Naive thymus-derived CD4-positive, alpha-beta T cell (primary cell): ENCODE results near the gene ORC4. TPM values are rescaled to one million over a fixed set of nuclear protein-coding genes. Genes with fewer than 3 reads are reported as not detected.

Source experiments
- ATAC-seq: fragments of 150-1000 bp; cut with Tn5 transposase; 2 replicates; pipeline ENCODE4 v1.10.0; 2021; ENCODE audit warnings: mild to moderate bottlenecking, moderate library complexity
- CTCF ChIA-PET: fragments of 350-600 bp; sonication (Branson Sonifier 250); formaldehyde crosslinking; loops from one replicate; lab custom pipeline; 2021; ENCODE audit warnings: antibody characterized with exemption; lab: Charles Lee
- POLR2A ChIA-PET: fragments of 350-600 bp; sonication (Branson Sonifier 250); formaldehyde crosslinking; loops from one replicate; lab custom pipeline; 2021; ENCODE audit warnings: antibody characterized with exemption, inconsistent platforms; lab: Charles Lee
- DNase-seq, 9 donors: peaks; one replicate each; pipeline versions ENCODE4 v3.0.0 to v3.0.0-alpha.2; 2020 to 2022; ENCODE audit warnings: mixed read lengths in 1 of 9
- H3K27ac ChIP-seq: one replicate; pipeline ENCODE4 v1.7.0; 2013; ENCODE audit warnings: mild to moderate bottlenecking, low read depth, low read length, moderate library complexity
- H3K27me3 ChIP-seq, 2 donors: one replicate each; pipeline ENCODE4 v1.7.0; 2013; ENCODE audit warnings: low read length in 2 of 2, mild to moderate bottlenecking in 2 of 2, moderate library complexity in 2 of 2; ENCODE audit not compliant: control insufficient read depth in 2 of 2, insufficient read depth in 2 of 2
- H3K36me3 ChIP-seq, 3 experiments: 1 replicate in 2 of 3; 2 replicates in 1 of 3; pipeline ENCODE4 v1.7.0; 2013; ENCODE audit warnings: low read length in 3 of 3, mild to moderate bottlenecking in 3 of 3, moderate library complexity in 1 of 3; ENCODE audit not compliant: insufficient read depth in 3 of 3, control insufficient read depth in 2 of 3
- H3K4me1 ChIP-seq, 2 donors: one replicate each; pipeline ENCODE4 v1.7.0; 2013; ENCODE audit warnings: low read length in 2 of 2, mild to moderate bottlenecking in 2 of 2, moderate library complexity in 1 of 2; ENCODE audit not compliant: control insufficient read depth in 2 of 2, insufficient read depth in 2 of 2
- H3K4me3 ChIP-seq: 2 replicates; pipeline ENCODE4 v1.7.0; 2013; ENCODE audit warnings: mild to moderate bottlenecking, low read length
- H3K9me3 ChIP-seq, 3 experiments: 1 replicate in 2 of 3; 2 replicates in 1 of 3; pipeline ENCODE4 v1.7.0; 2013; ENCODE audit warnings: low read length in 3 of 3; ENCODE audit not compliant: control insufficient read depth in 2 of 3
- H3K27ac Mint-ChIP-seq, 9 donors: one replicate each; pipeline ENCODE4 v1.8.0; 2020 to 2022; ENCODE audit warnings: mixed read lengths in 9 of 9, mild to moderate bottlenecking in 8 of 9, moderate library complexity in 5 of 9, inconsistent platforms in 2 of 9
- H3K27me3 Mint-ChIP-seq, 5 donors: one replicate each; pipeline ENCODE4 v1.8.0; 2021 to 2022; ENCODE audit warnings: mixed read lengths in 5 of 5, mild to moderate bottlenecking in 1 of 5
- H3K36me3 Mint-ChIP-seq, 5 donors: one replicate each; pipeline ENCODE4 v1.8.0; 2020 to 2022; ENCODE audit warnings: mixed read lengths in 5 of 5, mild to moderate bottlenecking in 3 of 5, inconsistent platforms in 1 of 5
- H3K4me1 Mint-ChIP-seq, 7 donors: one replicate each; pipeline ENCODE4 v1.8.0; 2020 to 2022; ENCODE audit warnings: mixed read lengths in 7 of 7, mild to moderate bottlenecking in 3 of 7, inconsistent platforms in 1 of 7
- H3K4me3 Mint-ChIP-seq, 10 donors: one replicate each; pipeline ENCODE4 v1.8.0; 2020 to 2022; ENCODE audit warnings: mild to moderate bottlenecking in 10 of 10, mixed read lengths in 10 of 10, moderate library complexity in 6 of 10, inconsistent platforms in 2 of 10
- H3K9me3 Mint-ChIP-seq, 11 donors: one replicate each; pipeline ENCODE4 v1.8.0; 2020 to 2022; ENCODE audit warnings: mixed read lengths in 11 of 11, mild to moderate bottlenecking in 4 of 11, inconsistent platforms in 1 of 11, moderate library complexity in 1 of 11
- intact Hi-C, 2 donors: fragments of 100-400 bp; cut with micrococcal nuclease; formaldehyde crosslinking; loops; one replicate each; pipeline ENCODE4 v1.15.1; 2023
- polyA plus RNA-seq, 2 donors: library from polyadenylated mRNA; unstranded; fragments of 300-500 nt; fragmentation: Illumina TruSeq; gene quantifications; one replicate each; pipeline ENCODE4 v1.2.3, GENCODE V29; 2021
- total RNA-seq, 6 experiments: library from RNA in 5 of 6; stranded (reverse) in 5 of 6; gene quantifications; 1 replicate in 5 of 6; 2 replicates in 1 of 6; pipeline ENCODE4 v1.2.3 and lab custom pipeline; 2021 to 2026

ORC4 gene
- total and polyA plus RNA-seq, 7 experiments from 2014 or later, result 34.1 to 63.7 (median 46.5) TPM

- Histone ChIP-seq H3K27me3 (no peaks in the 10 kb centered on the region), H3K27ac (no peak overlapping the region), H3K36me3 (no peaks in the 10 kb centered on the region), H3K9me3 (no peaks in the 10 kb centered on the region), H3K4me3 (no peak overlapping the region), H3K4me1 (no peaks in the 10 kb centered on the region)
- Mint-ChIP-seq H3K36me3 (peaks cover 0 to 20% (median 10%) of the 10 kb centered on the region in 5 donors), H3K9me3 (peaks cover 0 to 6% (median 0%) of the 10 kb centered on the region in 11 donors), H3K27ac (peak overlapping the region in 1 of 9 donors; percentile 28), H3K4me1 (peaks cover 0 to 16% (median 6%) of the 10 kb centered on the region in 7 donors), H3K4me3 (no peak overlapping the region), H3K27me3 (no peaks in the 10 kb centered on the region)
- intact Hi-C loops, result no loop called here
- ChIA-PET CTCF (interaction anchor here (0.6 to 1.4 kb wide), 6 partner anchors 22 to 827 kb away, joined by 3 to 9 read pairs (median 4); no protein-coding TSS in a partner anchor), POLR2A (interaction anchor here (0.7 kb wide), 1 partner anchor 480 kb away, joined by 3 read pairs; no protein-coding TSS in a partner anchor)
- no peak for ATAC-seq
- DNase-seq, result no peak
Measured at GRCh38 chr2:147909178-147909577, 111.4 kb downstream of the ORC4 start.

GRCh38 chr2:147904051-147904450, 116.5 kb downstream of the ORC4 start:
- H3K27ac Mint-ChIP-seq, result no peak overlapping the region
- no peak overlapping the region for H3K4me3 ChIP-seq
- ChIA-PET CTCF (no interaction called here), POLR2A (no interaction called here)
- H3K36me3 Mint-ChIP-seq, result peaks cover 0 to 53% (median 19%) of the 10 kb centered on the region in 5 donors
- H3K27me3 ChIP-seq, result no peaks in the 10 kb centered on the region
- no peak overlapping the region for H3K27ac ChIP-seq
- no peaks in the 10 kb centered on the region for H3K9me3 ChIP-seq
- H3K4me3 Mint-ChIP-seq, result no peak overlapping the region
- no peaks in the 10 kb centered on the region for H3K27me3 Mint-ChIP-seq
- DNase-seq (no peak), ATAC-seq (no peak)
- peaks cover 0 to 7% (median 5%) of the 10 kb centered on the region in 7 donors for H3K4me1 Mint-ChIP-seq
- peaks cover 0 to 6% (median 0%) of the 10 kb centered on the region in 11 donors for H3K9me3 Mint-ChIP-seq
- H3K4me1 ChIP-seq, result no peaks in the 10 kb centered on the region
- intact Hi-C loops, result no loop called here
- H3K36me3 ChIP-seq, result no peaks in the 10 kb centered on the region

- no peaks in the 10 kb centered on the region for H3K36me3 ChIP-seq
- Mint-ChIP-seq H3K36me3 (no peaks in the 10 kb centered on the region), H3K4me1 (peaks cover 8 to 41% (median 28%) of the 10 kb centered on the region in 7 donors), H3K9me3 (peaks cover 0 to 1% (median 0%) of the 10 kb centered on the region in 11 donors), H3K27ac (no peak overlapping the region), H3K27me3 (no peaks in the 10 kb centered on the region), H3K4me3 (no peak overlapping the region)
- ChIA-PET CTCF (no interaction called here), POLR2A (no interaction called here)
- intact Hi-C loops, result no loop called here
- DNase-seq, result no peak
- H3K27me3 ChIP-seq, result no peaks in the 10 kb centered on the region
- peaks cover 0 to 10% of the 10 kb centered on the region in 2 donors for H3K4me1 ChIP-seq
- ATAC-seq, result no peak
- H3K27ac ChIP-seq, result no peak overlapping the region
- no peaks in the 10 kb centered on the region for H3K9me3 ChIP-seq
- no peak overlapping the region for H3K4me3 ChIP-seq
Measured at GRCh38 chr2:147888680-147889079, 131.9 kb downstream of the ORC4 start.

GRCh38 chr2:147886136-147886535, 134.4 kb downstream of the ORC4 start:
- Histone ChIP-seq H3K27me3 (no peaks in the 10 kb centered on the region), H3K4me1 (peaks cover 0 to 10% of the 10 kb centered on the region in 2 donors), H3K36me3 (no peaks in the 10 kb centered on the region), H3K27ac (no peak overlapping the region), H3K9me3 (no peaks in the 10 kb centered on the region), H3K4me3 (no peak overlapping the region)
- H3K36me3 Mint-ChIP-seq, result no peaks in the 10 kb centered on the region
- DNase-seq, result no peak
- H3K27ac Mint-ChIP-seq, result no peak overlapping the region
- intact Hi-C loops, result no loop called here
- no peak overlapping the region for H3K4me3 Mint-ChIP-seq
- CTCF ChIA-PET, result no interaction called here
- no peak for ATAC-seq
- POLR2A ChIA-PET, result no interaction called here
- no peaks in the 10 kb centered on the region for H3K27me3 Mint-ChIP-seq
- H3K4me1 Mint-ChIP-seq, result peaks cover 8 to 47% (median 31%) of the 10 kb centered on the region in 7 donors
- H3K9me3 Mint-ChIP-seq, result no peaks in the 10 kb centered on the region

GRCh38 chr2:147884830-147885229, 135.7 kb downstream of the ORC4 start:
- Histone ChIP-seq H3K36me3 (no peaks in the 10 kb centered on the region), H3K27ac (no peak overlapping the region), H3K4me1 (peaks cover 0 to 10% of the 10 kb centered on the region in 2 donors), H3K9me3 (no peaks in the 10 kb centered on the region), H3K27me3 (no peaks in the 10 kb centered on the region), H3K4me3 (no peak overlapping the region)
- ChIA-PET CTCF (no interaction called here), POLR2A (interaction anchor here (0.6 kb wide), 1 partner anchor 40 kb away, joined by 3 read pairs; no protein-coding TSS in a partner anchor)
- peaks cover 0 to under 1% (median 0%) of the 10 kb centered on the region in 5 donors for H3K36me3 Mint-ChIP-seq
- H3K4me1 Mint-ChIP-seq, result peaks cover 8 to 54% (median 39%) of the 10 kb centered on the region in 7 donors
- no peaks in the 10 kb centered on the region for H3K27me3 Mint-ChIP-seq
- no peak for ATAC-seq
- peak overlapping the region in 1 of 9 donors; percentile 6 for H3K27ac Mint-ChIP-seq
- H3K4me3 Mint-ChIP-seq, result peak overlapping the region in 7 of 10 donors; percentile 12 to 50 (median 27)
- intact Hi-C loops, result loop anchor here in 1 of 2 donors (1.0 to 5.0 kb wide), 3 partner anchors 8 to 38 kb away; partner anchors contain the start of gene ACVR2A
- H3K9me3 Mint-ChIP-seq, result no peaks in the 10 kb centered on the region
- no peak for DNase-seq

GRCh38 chr2:147882631-147883030, 137.9 kb downstream of the ORC4 start:
- POLR2A ChIA-PET, result no interaction called here
- Histone ChIP-seq H3K27ac (no peak overlapping the region), H3K36me3 (no peaks in the 10 kb centered on the region), H3K27me3 (no peaks in the 10 kb centered on the region), H3K4me3 (no peak overlapping the region), H3K4me1 (peaks cover 0 to 10% of the 10 kb centered on the region in 2 donors), H3K9me3 (no peaks in the 10 kb centered on the region)
- H3K27me3 Mint-ChIP-seq, result no peaks in the 10 kb centered on the region
- intact Hi-C loops, result loop anchor here in 1 of 2 donors (5.0 kb wide), 1 partner anchor 35 kb away; the partner anchor contains the start of gene ACVR2A
- no peak overlapping the region for H3K4me3 Mint-ChIP-seq
- CTCF ChIA-PET, result no interaction called here
- no peaks in the 10 kb centered on the region for H3K9me3 Mint-ChIP-seq
- ATAC-seq, result no peak
- peaks cover 0 to 6% (median 0%) of the 10 kb centered on the region in 5 donors for H3K36me3 Mint-ChIP-seq
- H3K27ac Mint-ChIP-seq, result peak overlapping the region in 1 of 9 donors; percentile 28
- no peak for DNase-seq
- H3K4me1 Mint-ChIP-seq, result peaks cover 8 to 60% (median 41%) of the 10 kb centered on the region in 7 donors
